Fibroblast of peridontal ligament (primary cell): ENCODE results near the gene HTRA2.

Experiments used
- DNase-seq: peaks from one replicate; pipeline ENCODE4 v3.0.0-alpha.2; 2010; ENCODE audit errors: extremely low read depth

Gene HTRA2

GRCh38 chr2:74500578-74500946, 29.2 kb upstream of the HTRA2 start:
- DNase-seq: no peak

- DNase-seq: no peak
These were observed 28.2 kb upstream of the HTRA2 start for GRCh38 chr2:74501335-74502071.

GRCh38 chr2:74502147-74502719, 27.5 kb upstream of the HTRA2 start:
- DNase-seq: no peak

- peak; percentile 71 for DNase-seq
These were observed 26.8 kb upstream of the HTRA2 start for GRCh38 chr2:74502720-74503505.

- no peak for DNase-seq
These were observed 25.9 kb upstream of the HTRA2 start for GRCh38 chr2:74503506-74504475.

- DNase-seq: no peak
These were observed 25.1 kb upstream of the HTRA2 start for GRCh38 chr2:74504591-74504990.

- DNase-seq: no peak
These were observed 24.1 kb upstream of the HTRA2 start for GRCh38 chr2:74505448-74506246.

GRCh38 chr2:74507145-74507925, 22.4 kb upstream of the HTRA2 start, which contains the start of gene PCGF1:
PCGF1 (minus strand) TSS chr2:74507695; CDS start chr2:74507668, 27 bp downstream.
- peak; percentile 98 for DNase-seq

GRCh38 chr2:74507926-74508520, 21.7 kb upstream of the HTRA2 start:
- peak; percentile 62 for DNase-seq

GRCh38 chr2:74510272-74510671, 19.5 kb upstream of the HTRA2 start:
- no peak for DNase-seq

- peak; percentile 49 for DNase-seq
These were observed 18.4 kb upstream of the HTRA2 start for GRCh38 chr2:74511104-74511989.

- DNase-seq: no peak
These were observed 16.8 kb upstream of the HTRA2 start for GRCh38 chr2:74512744-74513604.

GRCh38 chr2:74513605-74514367, 15.9 kb upstream of the HTRA2 start:
- no peak for DNase-seq

- DNase-seq: no peak
These were observed 15.1 kb upstream of the HTRA2 start, which contains the start of gene TLX2 for GRCh38 chr2:74514368-74515270. TLX2 (plus strand) TSS chr2:74514450; CDS start chr2:74514807, 357 bp downstream.

- DNase-seq: no peak
These were observed 14.3 kb upstream of the HTRA2 start for GRCh38 chr2:74515271-74515980.
